ENCODE results near the gene BBLN. TPM values are rescaled to one million over a fixed set of nuclear protein-coding genes. Genes with fewer than 3 reads are reported as not detected.

BBLN gene
- total RNA-seq, 3 donors from 2014 or later = 71.0 to 72.7 (median 71.6) TPM

- no peak for ATAC-seq
- no peaks in the 10 kb centered on the region for H3K9me3 Mint-ChIP-seq
- H3K27me3 Mint-ChIP-seq (ENCODE audit: low read depth) = no peaks in the 10 kb centered on the region
- H3K36me3 Mint-ChIP-seq (ENCODE audit: insufficient read depth) = no peaks in the 10 kb centered on the region
- peaks cover 17% of the 10 kb centered on the region for H3K4me1 Mint-ChIP-seq (ENCODE audit: low read depth)
- no peak for DNase-seq
- H3K4me3 Mint-ChIP-seq = no peak overlapping the region
Observed at GRCh38 chr9:128146591-128147120, 13.4 kb upstream of the BBLN start.

GRCh38 chr9:128148509-128149000 is 11.5 kb upstream of the BBLN start:
- Mint-ChIP-seq H3K27me3 (ENCODE audit: low read depth) (no peaks in the 10 kb centered on the region), H3K4me3 (no peak overlapping the region), H3K4me1 (ENCODE audit: low read depth) (peaks cover 3% of the 10 kb centered on the region), H3K9me3 (no peaks in the 10 kb centered on the region), H3K36me3 (ENCODE audit: insufficient read depth) (no peaks in the 10 kb centered on the region)
- ATAC-seq = no peak
- DNase-seq = no peak

- Mint-ChIP-seq H3K27me3 (ENCODE audit: low read depth) (no peaks in the 10 kb centered on the region), H3K4me3 (no peak within 1 kb of the TSS), H3K4me1 (ENCODE audit: low read depth) (peaks cover 3% of the 10 kb centered on the region), H3K9me3 (no peaks in the 10 kb centered on the region), H3K36me3 (ENCODE audit: insufficient read depth) (no peaks in the 10 kb centered on the region)
- ATAC-seq (no peak), DNase-seq (no peak)
Observed at GRCh38 chr9:128149001-128149701, 10.9 kb upstream of the BBLN start, which contains the start of gene LCN2. Gene LCN2, plus strand, starts transcription at chr9:128149453. Its CDS starts 73 bp downstream, at chr9:128149526.

GRCh38 chr9:128149951-128150593 is 10.0 kb upstream of the BBLN start:
- H3K36me3 Mint-ChIP-seq (ENCODE audit: insufficient read depth) = no peaks in the 10 kb centered on the region
- H3K9me3 Mint-ChIP-seq = no peaks in the 10 kb centered on the region
- no peak overlapping the region for H3K4me3 Mint-ChIP-seq
- DNase-seq (no peak), ATAC-seq (no peak)
- no peaks in the 10 kb centered on the region for H3K27me3 Mint-ChIP-seq (ENCODE audit: low read depth)
- H3K4me1 Mint-ChIP-seq (ENCODE audit: low read depth) = peaks cover 3% of the 10 kb centered on the region

GRCh38 chr9:128150594-128151308 is 9.3 kb upstream of the BBLN start:
- Mint-ChIP-seq H3K27me3 (ENCODE audit: low read depth) (no peaks in the 10 kb centered on the region), H3K4me3 (no peak overlapping the region), H3K9me3 (no peaks in the 10 kb centered on the region), H3K36me3 (ENCODE audit: insufficient read depth) (no peaks in the 10 kb centered on the region), H3K4me1 (ENCODE audit: low read depth) (peaks cover 3% of the 10 kb centered on the region)
- ATAC-seq (peak; percentile 56 to 60), DNase-seq (no peak)

GRCh38 chr9:128151309-128152132 is 8.5 kb upstream of the BBLN start:
- Mint-ChIP-seq H3K4me3 (no peak overlapping the region), H3K9me3 (no peaks in the 10 kb centered on the region), H3K36me3 (ENCODE audit: insufficient read depth) (no peaks in the 10 kb centered on the region), H3K27me3 (ENCODE audit: low read depth) (no peaks in the 10 kb centered on the region), H3K4me1 (ENCODE audit: low read depth) (peaks cover 3% of the 10 kb centered on the region)
- ATAC-seq = no peak
- no peak for DNase-seq

- ATAC-seq = no peak
- DNase-seq = no peak
Observed at GRCh38 chr9:128152133-128153059, 7.7 kb upstream of the BBLN start.

GRCh38 chr9:128153060-128153946 is 6.8 kb upstream of the BBLN start:
- no peak for ATAC-seq
- Mint-ChIP-seq H3K27me3 (ENCODE audit: low read depth) (no peaks in the 10 kb centered on the region), H3K36me3 (ENCODE audit: insufficient read depth) (no peaks in the 10 kb centered on the region)

More at GRCh38 chr9:128152133-128153059, 7.7 kb upstream of the BBLN start:
- H3K36me3 Mint-ChIP-seq (ENCODE audit: insufficient read depth) = no peaks in the 10 kb centered on the region
- H3K9me3 Mint-ChIP-seq = no peaks in the 10 kb centered on the region
- no peak overlapping the region for H3K4me3 Mint-ChIP-seq
- no peaks in the 10 kb centered on the region for H3K27me3 Mint-ChIP-seq (ENCODE audit: low read depth)
- H3K4me1 Mint-ChIP-seq (ENCODE audit: low read depth) = peaks cover 3% of the 10 kb centered on the region

GRCh38 chr9:128153947-128154695 is 5.9 kb upstream of the BBLN start:
- no peak overlapping the region for H3K4me3 Mint-ChIP-seq
- DNase-seq (no peak), ATAC-seq (no peak)
- H3K9me3 Mint-ChIP-seq = no peaks in the 10 kb centered on the region
- H3K4me1 Mint-ChIP-seq (ENCODE audit: low read depth) = peaks cover 3% of the 10 kb centered on the region
- no peaks in the 10 kb centered on the region for H3K36me3 Mint-ChIP-seq (ENCODE audit: insufficient read depth)
- no peaks in the 10 kb centered on the region for H3K27me3 Mint-ChIP-seq (ENCODE audit: low read depth)

More at GRCh38 chr9:128153060-128153946, 6.8 kb upstream of the BBLN start:
- Mint-ChIP-seq H3K9me3 (no peaks in the 10 kb centered on the region), H3K4me1 (ENCODE audit: low read depth) (peaks cover 3% of the 10 kb centered on the region), H3K4me3 (no peak overlapping the region)
- no peak for DNase-seq

- no peaks in the 10 kb centered on the region for H3K9me3 Mint-ChIP-seq
- no peak for DNase-seq
- no peaks in the 10 kb centered on the region for H3K27me3 Mint-ChIP-seq (ENCODE audit: low read depth)
- ATAC-seq = no peak
- H3K36me3 Mint-ChIP-seq (ENCODE audit: insufficient read depth) = no peaks in the 10 kb centered on the region
- H3K4me3 Mint-ChIP-seq = no peak overlapping the region
- peaks cover 5% of the 10 kb centered on the region for H3K4me1 Mint-ChIP-seq (ENCODE audit: low read depth)
Observed at GRCh38 chr9:128155736-128156500, 4.1 kb upstream of the BBLN start.

GRCh38 chr9:128159522-128159783 is 612 bp upstream of the BBLN start:
- ATAC-seq = peak; percentile 15 to 34
- DNase-seq = no peak
- Mint-ChIP-seq H3K4me1 (ENCODE audit: low read depth) (peaks cover 21% of the 10 kb centered on the region), H3K27me3 (ENCODE audit: low read depth) (no peaks in the 10 kb centered on the region), H3K9me3 (no peaks in the 10 kb centered on the region), H3K36me3 (ENCODE audit: insufficient read depth) (peaks cover 10% of the 10 kb centered on the region), H3K4me3 (peak overlapping the region; percentile 82)

All from activated T-cell treated with anti-CD3 and anti-CD28 coated beads, Interleukin-2, amount 50 U/mL, for 4 hours (primary cell).